Activated CD8-positive, alpha-beta T cell treated with anti-CD3 and anti-CD28 coated beads, Interleukin-2, amount 10 ng/mL, durations not matched to agents 7 days and 5 days (primary cell): ENCODE results near the gene LAMB1. TPM values are rescaled to one million over a fixed set of nuclear protein-coding genes. Genes with fewer than 3 reads are reported as not detected.

Source experiments
- ATAC-seq: fragments of 150-1000 bp; cut with Tn5 transposase; one replicate; pipeline ENCODE4 v1.10.0; 2021; ENCODE audit warnings: moderate library complexity
- CTCF ChIA-PET: fragments of 350-600 bp; sonication (Branson Sonifier 250); formaldehyde crosslinking; loops from one replicate; lab custom pipeline; 2021; ENCODE audit warnings: antibody characterized with exemption; lab: Charles Lee
- POLR2A ChIA-PET: fragments of 350-600 bp; sonication (Branson Sonifier 250); formaldehyde crosslinking; loops from one replicate; lab custom pipeline; 2021; ENCODE audit warnings: antibody characterized with exemption; lab: Charles Lee
- DNase-seq: peaks from one replicate; pipeline ENCODE4 v3.0.0-alpha.2; 2020
- H3K27ac Mint-ChIP-seq: one replicate; pipeline ENCODE4 v1.8.0; 2021; ENCODE audit warnings: mild to moderate bottlenecking, mixed read lengths
- H3K27me3 Mint-ChIP-seq: one replicate; pipeline ENCODE4 v1.8.0; 2021; ENCODE audit warnings: low read depth, mixed read lengths
- H3K36me3 Mint-ChIP-seq: one replicate; pipeline ENCODE4 v1.8.0; 2021; ENCODE audit warnings: low read depth, mixed read lengths
- H3K4me1 Mint-ChIP-seq: one replicate; pipeline ENCODE4 v1.8.0; 2021; ENCODE audit warnings: low read depth, mixed read lengths
- H3K4me3 Mint-ChIP-seq: one replicate; pipeline ENCODE4 v1.8.0; 2021; ENCODE audit warnings: mild to moderate bottlenecking, mixed read lengths
- H3K9me3 Mint-ChIP-seq: one replicate; pipeline ENCODE4 v1.8.0; 2022; ENCODE audit warnings: mixed read lengths; ENCODE audit not compliant: insufficient read depth
- total RNA-seq, 2 experiments: library from RNA; stranded (reverse); gene quantifications; one replicate each; pipeline ENCODE4 v1.2.3, GENCODE V29; 2021

Gene LAMB1
- total RNA-seq, 2 experiments from 2014 or later: not detected

DNA sequence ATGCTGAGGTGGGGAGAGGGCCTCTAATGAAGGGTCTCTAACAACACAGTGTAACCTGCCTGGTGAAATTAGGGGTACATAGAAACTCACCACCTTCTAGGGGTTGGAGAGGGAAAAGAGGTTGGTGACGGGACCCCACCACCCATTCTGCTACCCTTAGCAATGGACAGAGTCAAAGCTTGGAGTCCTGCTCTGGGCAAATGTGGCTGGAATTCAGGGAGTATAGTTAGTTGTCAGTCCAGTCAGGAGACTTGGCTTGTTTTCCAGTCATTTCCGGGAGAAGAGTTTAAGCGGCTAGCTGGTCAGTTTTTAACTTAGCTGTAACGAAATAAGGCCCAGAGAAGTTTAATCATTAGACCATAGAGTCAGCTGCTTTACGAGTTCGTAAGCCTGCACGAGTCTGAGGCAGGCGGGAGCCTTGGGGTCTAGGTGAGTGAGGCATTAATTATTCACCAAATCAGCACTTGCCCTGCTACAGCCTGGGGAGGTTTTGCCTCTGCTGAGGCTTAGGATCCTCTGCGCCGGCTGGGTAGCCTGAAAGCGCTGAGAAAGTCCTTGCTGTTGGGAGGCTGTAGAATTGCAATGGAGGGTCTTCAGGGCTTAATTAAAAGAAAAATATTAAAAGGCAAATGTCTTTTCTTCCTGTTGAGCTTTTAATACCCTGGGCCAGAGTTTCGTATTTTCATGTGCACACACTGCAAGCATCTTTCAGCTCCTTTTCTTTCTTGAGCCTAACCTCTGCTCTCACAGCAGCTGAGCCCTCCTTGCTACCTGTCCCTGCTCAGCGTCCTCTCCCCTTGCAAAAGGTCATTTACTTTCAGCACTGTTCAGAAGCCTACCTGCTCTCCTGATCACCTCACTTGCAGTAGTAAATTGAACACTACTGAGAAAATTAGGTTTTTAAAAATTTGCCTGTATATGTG lies 1.5 kb upstream of the LAMB1 start:
- ChIA-PET POLR2A (interaction anchor here (0.6 kb wide), 1 partner anchor 459 kb away, joined by 3 read pairs; no protein-coding TSS in a partner anchor), CTCF (interaction anchor here (1.3 to 2.0 kb wide), 3 partner anchors 11 to 141 kb away, joined by 4 to 5 read pairs (median 4); no protein-coding TSS in a partner anchor)

DNA sequence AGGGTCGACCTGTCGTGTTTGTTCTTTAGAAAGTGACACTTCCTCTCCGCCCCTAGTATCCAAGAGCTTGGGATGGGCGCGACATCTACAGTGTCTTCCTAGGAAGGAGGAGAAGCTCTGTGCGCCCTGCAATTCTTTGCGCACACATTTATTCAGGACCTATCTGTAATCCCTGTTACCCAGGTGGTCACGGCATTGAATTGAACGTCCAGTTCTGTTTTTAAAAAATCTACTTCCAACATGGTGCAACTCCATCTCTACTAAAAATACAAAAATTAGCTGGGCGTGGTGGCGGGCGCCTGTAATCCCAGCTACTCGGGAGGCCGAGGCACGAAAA lies 606 bp upstream of the LAMB1 start:
- H3K36me3 Mint-ChIP-seq: no peaks in the 10 kb centered on the region
- POLR2A ChIA-PET: no interaction called here

More for the DNA sequence above, 1.5 kb upstream of the LAMB1 start:
- Mint-ChIP-seq H3K9me3 (no peaks in the 10 kb centered on the region), H3K4me3 (no peak overlapping the region), H3K36me3 (no peaks in the 10 kb centered on the region), H3K4me1 (peaks cover 16% of the 10 kb centered on the region), H3K27me3 (peaks cover 56% of the 10 kb centered on the region), H3K27ac (no peak overlapping the region)
- DNase-seq (no peak), ATAC-seq (no peak)

GRCh38 chr7:108001764-108002725 lies 916 bp downstream of the LAMB1 start:
- H3K36me3 Mint-ChIP-seq: no peaks in the 10 kb centered on the region
- DNase-seq: no peak

More for the DNA sequence above, 606 bp upstream of the LAMB1 start:
- CTCF ChIA-PET: interaction anchor here (2.0 kb wide), 1 partner anchor 142 kb away, joined by 5 read pairs; no protein-coding TSS in a partner anchor
- Mint-ChIP-seq H3K27ac (no peak overlapping the region), H3K9me3 (no peaks in the 10 kb centered on the region), H3K4me1 (peaks cover 16% of the 10 kb centered on the region), H3K4me3 (peak overlapping the region; percentile 27), H3K27me3 (peaks cover 58% of the 10 kb centered on the region)
- DNase-seq: no peak
- ATAC-seq: no peak

GRCh38 chr7:108000875-108001763 lies 1.8 kb downstream of the LAMB1 start:
- peaks cover 58% of the 10 kb centered on the region for H3K27me3 Mint-ChIP-seq
- peaks cover 16% of the 10 kb centered on the region for H3K4me1 Mint-ChIP-seq
- DNase-seq (no peak), ATAC-seq (no peak)
- CTCF ChIA-PET: no interaction called here
- no peaks in the 10 kb centered on the region for H3K9me3 Mint-ChIP-seq
- H3K27ac Mint-ChIP-seq: no peak overlapping the region
- no peaks in the 10 kb centered on the region for H3K36me3 Mint-ChIP-seq
- POLR2A ChIA-PET: no interaction called here
- H3K4me3 Mint-ChIP-seq: peak overlapping the region; percentile 62

More at GRCh38 chr7:108001764-108002725, 916 bp downstream of the LAMB1 start:
- Mint-ChIP-seq H3K4me3 (peak overlapping the region; percentile 64), H3K9me3 (no peaks in the 10 kb centered on the region), H3K4me1 (peaks cover 16% of the 10 kb centered on the region), H3K27me3 (peaks cover 60% of the 10 kb centered on the region), H3K27ac (no peak overlapping the region)
- ChIA-PET CTCF (no interaction called here), POLR2A (no interaction called here)
- no peak for ATAC-seq

DNA sequence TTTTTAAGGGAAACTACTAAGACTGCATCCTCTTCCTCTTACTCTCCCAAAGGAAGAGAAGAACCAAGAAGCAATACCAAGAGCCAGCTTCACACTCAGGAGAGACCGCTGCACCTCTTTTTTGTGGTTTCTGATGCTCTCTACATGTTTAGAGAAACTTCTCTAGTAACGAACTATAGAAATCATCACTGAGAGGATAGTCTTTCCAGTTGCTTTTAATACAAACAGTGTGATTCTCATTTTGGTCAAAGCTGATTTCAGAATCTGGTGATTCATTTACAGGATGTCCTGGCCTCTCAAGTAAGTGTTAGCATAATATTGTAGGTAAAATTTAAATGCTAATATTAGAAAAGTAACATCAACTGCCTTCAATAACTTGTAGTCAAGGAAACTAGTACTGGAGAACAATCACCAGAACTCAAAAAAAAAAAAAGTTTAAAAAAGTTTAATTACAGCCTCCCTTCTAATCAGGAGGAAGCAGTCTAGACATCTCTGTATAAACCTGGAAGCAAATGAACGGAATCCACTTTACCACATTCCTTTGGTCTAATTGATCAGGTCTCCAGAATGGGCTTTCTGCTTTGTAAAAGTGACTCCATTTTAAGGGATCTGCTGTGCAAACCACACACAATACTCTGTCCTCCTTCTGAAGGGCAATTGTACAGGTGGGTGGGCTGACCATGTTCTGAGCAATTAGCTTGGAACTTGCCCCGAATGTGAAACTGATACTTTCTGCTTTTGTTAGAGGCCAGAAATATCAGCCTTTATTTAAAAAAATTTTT lies 3.0 kb downstream of the LAMB1 start:
- H3K4me1 Mint-ChIP-seq: peaks cover 16% of the 10 kb centered on the region
- no peak for DNase-seq
- H3K36me3 Mint-ChIP-seq: no peaks in the 10 kb centered on the region
- no peaks in the 10 kb centered on the region for H3K9me3 Mint-ChIP-seq
- peaks cover 60% of the 10 kb centered on the region for H3K27me3 Mint-ChIP-seq
- no peak overlapping the region for H3K4me3 Mint-ChIP-seq
- H3K27ac Mint-ChIP-seq: no peak overlapping the region
- ATAC-seq: no peak
- ChIA-PET POLR2A (no interaction called here), CTCF (no interaction called here)

DNA sequence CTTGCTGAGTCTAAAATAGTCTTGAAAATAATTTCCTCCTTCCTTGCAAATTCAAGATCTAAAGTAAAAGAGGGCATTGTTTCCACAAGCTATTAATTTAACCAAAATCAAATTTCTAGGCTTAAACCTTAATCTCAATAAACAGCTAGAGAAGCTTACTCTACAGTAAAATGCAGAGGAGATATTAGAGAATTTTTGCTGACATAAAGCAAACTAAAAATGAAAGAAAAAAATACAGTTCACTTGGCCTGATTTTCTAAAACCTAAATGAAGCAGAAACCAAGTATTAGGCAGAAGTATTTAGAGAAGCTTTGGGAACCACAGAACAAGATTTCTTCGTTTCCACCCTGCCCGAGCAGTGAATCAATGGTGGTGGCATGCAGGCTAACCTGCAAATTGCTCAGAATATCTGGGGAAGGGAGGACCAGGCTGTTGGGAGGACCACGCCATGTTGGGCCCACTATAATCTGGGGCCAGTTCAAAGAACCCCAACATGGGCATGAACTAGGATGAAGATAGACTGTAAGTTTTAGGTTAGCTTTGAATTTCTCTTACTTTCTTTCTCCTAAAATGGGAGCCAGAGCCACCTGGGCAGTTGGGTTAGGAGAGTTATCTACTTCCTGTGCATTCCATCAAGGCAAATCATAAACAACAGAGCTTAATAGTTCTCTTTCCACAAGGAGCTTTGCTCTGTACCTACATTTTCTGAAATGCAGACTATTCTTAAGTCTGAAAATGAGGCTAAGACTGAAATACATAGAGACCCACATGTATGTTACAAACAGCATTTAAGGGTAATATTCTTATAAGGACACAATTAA lies 4.1 kb downstream of the LAMB1 start:
- ChIA-PET CTCF (interaction anchor here (1.0 kb wide), 1 partner anchor 147 kb away, joined by 3 read pairs; no protein-coding TSS in a partner anchor), POLR2A (interaction anchor here (0.7 kb wide), 1 partner anchor 27 kb away, joined by 3 read pairs; no protein-coding TSS in a partner anchor)
- no peak for DNase-seq
- no peak for ATAC-seq
- Mint-ChIP-seq H3K27ac (no peak overlapping the region), H3K9me3 (no peaks in the 10 kb centered on the region), H3K4me1 (peaks cover 14% of the 10 kb centered on the region), H3K4me3 (no peak overlapping the region), H3K36me3 (no peaks in the 10 kb centered on the region), H3K27me3 (peaks cover 53% of the 10 kb centered on the region)

DNA sequence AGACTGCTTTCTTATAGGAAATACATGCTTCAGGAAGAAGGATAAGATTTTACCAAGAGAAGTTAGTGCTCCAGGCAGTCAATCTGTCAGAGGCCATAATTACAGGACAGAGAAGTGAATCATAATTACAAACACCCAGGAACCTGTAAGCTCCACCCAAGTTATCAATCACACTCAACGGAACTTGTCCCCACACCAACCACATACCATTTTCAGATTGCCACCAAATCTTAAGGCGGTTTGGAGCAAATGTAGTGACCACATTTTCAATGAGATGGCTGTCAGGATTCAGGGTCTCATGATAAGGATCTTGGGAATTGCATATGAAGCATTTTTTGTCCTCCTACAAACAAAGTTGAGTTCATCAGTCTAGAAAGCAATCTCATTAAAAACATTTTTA lies 4.8 kb downstream of the LAMB1 start:
- CTCF ChIA-PET: interaction anchor here (1.0 kb wide), 1 partner anchor 148 kb away, joined by 3 read pairs; no protein-coding TSS in a partner anchor
- no peaks in the 10 kb centered on the region for H3K36me3 Mint-ChIP-seq
- H3K27ac Mint-ChIP-seq: no peak overlapping the region
- no peaks in the 10 kb centered on the region for H3K9me3 Mint-ChIP-seq
- H3K27me3 Mint-ChIP-seq: peaks cover 48% of the 10 kb centered on the region
- ATAC-seq (no peak), DNase-seq (no peak)
- POLR2A ChIA-PET: interaction anchor here (0.7 kb wide), 1 partner anchor 28 kb away, joined by 3 read pairs; no protein-coding TSS in a partner anchor
- peaks cover 14% of the 10 kb centered on the region for H3K4me1 Mint-ChIP-seq
- H3K4me3 Mint-ChIP-seq: no peak overlapping the region

GRCh38 chr7:107996072-107996882 lies 6.7 kb downstream of the LAMB1 start:
- ATAC-seq: no peak
- ChIA-PET POLR2A (no interaction called here), CTCF (interaction anchor here (1.0 kb wide), 1 partner anchor 21 kb away, joined by 3 read pairs; no protein-coding TSS in a partner anchor)
- H3K4me1 Mint-ChIP-seq: peaks cover 1% of the 10 kb centered on the region
- no peak overlapping the region for H3K4me3 Mint-ChIP-seq
- no peak overlapping the region for H3K27ac Mint-ChIP-seq
- no peak for DNase-seq
- peaks cover 39% of the 10 kb centered on the region for H3K27me3 Mint-ChIP-seq
- no peaks in the 10 kb centered on the region for H3K36me3 Mint-ChIP-seq
- no peaks in the 10 kb centered on the region for H3K9me3 Mint-ChIP-seq
